Neural cell (in vitro differentiated cells): ENCODE measurements around the gene CST9. TPM values are rescaled to one million over a fixed set of nuclear protein-coding genes. Genes with fewer than 3 reads are reported as not detected.
A peak's percentile ranks its signal among the peaks of the same experiment; 100 is the strongest.
"Not testable (repeated sequence)": the region's sequence is repeated elsewhere in the genome, so short reads cannot be mapped to it uniquely, and the experiment has no call there.

Source experiments
- H2AFZ ChIP-seq: fragments of 200-600, 300-800 bp; sonication (generic), shearing (Covaris generic); 2 replicates; pipeline ENCODE4 v1.6.0; 2014; ENCODE audit warnings: low read depth, mild to moderate bottlenecking, antibody characterized with exemption, low read length, moderate library complexity
- H3F3A ChIP-seq: fragments of 200-600 bp; shearing (Covaris generic); 2 replicates; pipeline ENCODE4 v1.6.1; 2016; ENCODE audit warnings: mild to moderate bottlenecking, moderate library complexity, mixed read lengths, antibody characterized with exemption, low read length; ENCODE audit not compliant: insufficient read depth, poor library complexity, severe bottlenecking
- H3K27ac ChIP-seq: fragments of 200-600, 300-800 bp; sonication (generic), shearing (Covaris generic); 2 replicates; pipeline ENCODE4 v1.5.1; 2014; ENCODE audit warnings: mild to moderate bottlenecking, low read length, moderate library complexity
- H3K27me3 ChIP-seq: fragments of 300-800, 200-600 bp; sonication (generic), shearing (Covaris generic); 2 replicates; pipeline ENCODE4 v1.6.0; 2014; ENCODE audit warnings: mild to moderate bottlenecking, low read depth, low read length, moderate library complexity; ENCODE audit not compliant: insufficient read depth
- H3K36me3 ChIP-seq: fragments of 300-800, 200-600 bp; sonication (generic), shearing (Covaris generic); 2 replicates; pipeline ENCODE4 v1.5.1; 2014; ENCODE audit warnings: mild to moderate bottlenecking, antibody characterized with exemption, low read length, moderate library complexity; ENCODE audit not compliant: insufficient read depth
- H3K4me2 ChIP-seq: fragments of 300-800, 200-600 bp; sonication (generic), shearing (Covaris generic); 2 replicates; pipeline ENCODE4 v1.6.0; 2014; ENCODE audit warnings: mild to moderate bottlenecking, low read length
- H3K4me3 ChIP-seq: fragments of 300-800, 200-600 bp; sonication (generic), shearing (Covaris generic); 2 replicates; pipeline ENCODE4 v1.5.1; 2014; ENCODE audit warnings: mild to moderate bottlenecking, low read length, moderate library complexity
- H3K79me2 ChIP-seq: fragments of 200-600 bp; shearing (Covaris generic); replicated peaks from 2 replicates; pipeline ENCODE4 v1.6.0; 2014; ENCODE audit warnings: mild to moderate bottlenecking, low read length, moderate library complexity; ENCODE audit not compliant: insufficient read depth
- H3K9ac ChIP-seq: fragments of 300-800, 200-600 bp; sonication (generic), shearing (Covaris generic); 2 replicates; pipeline ENCODE4 v1.6.1; 2016; ENCODE audit warnings: mild to moderate bottlenecking, low read length, mixed read lengths
- H3K9me2 ChIP-seq: fragments of 200-600 bp; shearing (Covaris generic); 2 replicates; pipeline ENCODE4 v1.6.1; 2016; ENCODE audit warnings: mild to moderate bottlenecking, low read length, mixed read lengths; ENCODE audit not compliant: insufficient read depth
- H3K9me3 ChIP-seq: fragments of 200-600, 300-800 bp; sonication (generic), shearing (Covaris generic); 2 replicates; pipeline ENCODE4 v1.6.1; 2016; ENCODE audit warnings: mild to moderate bottlenecking, mixed run types, low read length, moderate library complexity, mixed read lengths
- H4K20me1 ChIP-seq: fragments of 200-600 bp; shearing (Covaris generic); 2 replicates; pipeline ENCODE4 v1.6.1; 2016; ENCODE audit warnings: mild to moderate bottlenecking, mixed run types; ENCODE audit not compliant: insufficient read depth
- CTCF ChIP-seq: fragments of 450-650 bp; IDR thresholded peaks from 2 replicates; pipeline ENCODE4 v1.5.1; 2014; ENCODE audit warnings: antibody characterized with exemption, mild to moderate bottlenecking, moderate library complexity; ENCODE audit not compliant: poor library complexity, severe bottlenecking
- EP300 ChIP-seq: fragments of 450-650 bp; conservative IDR thresholded peaks from 2 replicates; pipeline ENCODE4 v1.6.1; 2014; ENCODE audit warnings: antibody characterized with exemption, mild to moderate bottlenecking, moderate library complexity; ENCODE audit not compliant: poor library complexity, severe bottlenecking
- EZH2 ChIP-seq: fragments of 200-600, 300-800 bp; shearing (Covaris generic), sonication (generic); IDR thresholded peaks from 2 replicates; pipeline ENCODE4 v1.6.1; 2014; ENCODE audit warnings: antibody characterized with exemption, low read length, borderline replicate concordance, mild to moderate bottlenecking; ENCODE audit not compliant: insufficient read depth, poor library complexity, severe bottlenecking
- MXI1 ChIP-seq: fragments of 450-650 bp; conservative IDR thresholded peaks from 2 replicates; pipeline ENCODE4 v1.6.1; 2014; ENCODE audit warnings: antibody characterized with exemption, mild to moderate bottlenecking; ENCODE audit not compliant: poor library complexity, severe bottlenecking
- POLR2AphosphoS5 ChIP-seq: IDR thresholded peaks from 2 replicates; pipeline ENCODE4 v1.6.1; 2012
- RAD21 ChIP-seq: fragments of 450-650 bp; conservative IDR thresholded peaks from 2 replicates; pipeline ENCODE4 v1.6.1; 2014; ENCODE audit warnings: antibody characterized with exemption, mild to moderate bottlenecking, moderate library complexity
- REST ChIP-seq: IDR thresholded peaks from 2 replicates; pipeline ENCODE4 v1.6.1; 2012; ENCODE audit warnings: borderline replicate concordance
- SMC3 ChIP-seq: fragments of 450-650 bp; conservative IDR thresholded peaks from 2 replicates; pipeline ENCODE4 v1.6.1; 2014; ENCODE audit warnings: antibody characterized with exemption, mild to moderate bottlenecking, moderate library complexity; ENCODE audit not compliant: poor library complexity
- TAF1 ChIP-seq: IDR thresholded peaks from 2 replicates; pipeline ENCODE4 v1.6.1; 2012; ENCODE audit warnings: low read depth
- polyA plus RNA-seq: library from polyadenylated mRNA; depleted of rRNA; stranded (reverse); fragments of >200 nt; gene quantifications from 2 replicates; pipeline ENCODE4 v1.2.3, GENCODE V29; 2014

The CST9 gene
- polyA plus RNA-seq, 1 donor from 2014 or later = not detected

- no peak for TF ChIP-seq REST
- TF ChIP-seq EZH2 = no peak
- no peak for TF ChIP-seq TAF1
- no peak for TF ChIP-seq CTCF
- no peak for TF ChIP-seq MXI1
- no peak for TF ChIP-seq EP300
- no peak for TF ChIP-seq POLR2AphosphoS5
- TF ChIP-seq RAD21 = no peak
- no peak for TF ChIP-seq SMC3
- Histone ChIP-seq H4K20me1 (no peaks in the 10 kb centered on the region), H3K27me3 (peaks cover 4% of the 10 kb centered on the region), H3K9me2 (no peaks in the 10 kb centered on the region), H3K79me2 (no peaks in the 10 kb centered on the region), H3K4me2 (peak overlapping the region; percentile 33), H3K36me3 (no peaks in the 10 kb centered on the region), H3K9me3 (no peaks in the 10 kb centered on the region), H2AFZ (no peak overlapping the region), H3K27ac (no peak overlapping the region), H3K4me3 (peak overlapping the region; percentile 82), H3F3A (no peaks in the 10 kb centered on the region), H3K9ac (no peak overlapping the region)
These were observed 30.6 kb upstream of the CST9 start for GRCh38 chr20:23636182-23636907.

GRCh38 chr20:23635768-23636090 is 30.0 kb upstream of the CST9 start:
- not testable (repeated sequence) for H3K4me3 ChIP-seq, H3F3A ChIP-seq

More at GRCh38 chr20:23635768-23636090, 30.0 kb upstream of the CST9 start:
- H3K27me3 ChIP-seq, H4K20me1 ChIP-seq, H3K4me2 ChIP-seq, H3K36me3 ChIP-seq, H3K9me3 ChIP-seq, H3K27ac ChIP-seq, H3K9me2 ChIP-seq, H3K9ac ChIP-seq, H2AFZ ChIP-seq, H3K79me2 ChIP-seq: not testable (repeated sequence)
